CD4-positive, alpha-beta T cell treated with Interleukin-10 for 1 hour (primary cell): ENCODE data around the gene ACER3.
A peak's percentile ranks its signal among the peaks of the same experiment; 100 is the strongest.
"Not testable (repeated sequence)": the region's sequence is repeated elsewhere in the genome, so short reads cannot be mapped to it uniquely, and the experiment has no call there.

Experiments
- DNase-seq: peaks from one replicate; pipeline ENCODE4 v3.0.0-alpha.2; 2020

Gene ACER3

DNA sequence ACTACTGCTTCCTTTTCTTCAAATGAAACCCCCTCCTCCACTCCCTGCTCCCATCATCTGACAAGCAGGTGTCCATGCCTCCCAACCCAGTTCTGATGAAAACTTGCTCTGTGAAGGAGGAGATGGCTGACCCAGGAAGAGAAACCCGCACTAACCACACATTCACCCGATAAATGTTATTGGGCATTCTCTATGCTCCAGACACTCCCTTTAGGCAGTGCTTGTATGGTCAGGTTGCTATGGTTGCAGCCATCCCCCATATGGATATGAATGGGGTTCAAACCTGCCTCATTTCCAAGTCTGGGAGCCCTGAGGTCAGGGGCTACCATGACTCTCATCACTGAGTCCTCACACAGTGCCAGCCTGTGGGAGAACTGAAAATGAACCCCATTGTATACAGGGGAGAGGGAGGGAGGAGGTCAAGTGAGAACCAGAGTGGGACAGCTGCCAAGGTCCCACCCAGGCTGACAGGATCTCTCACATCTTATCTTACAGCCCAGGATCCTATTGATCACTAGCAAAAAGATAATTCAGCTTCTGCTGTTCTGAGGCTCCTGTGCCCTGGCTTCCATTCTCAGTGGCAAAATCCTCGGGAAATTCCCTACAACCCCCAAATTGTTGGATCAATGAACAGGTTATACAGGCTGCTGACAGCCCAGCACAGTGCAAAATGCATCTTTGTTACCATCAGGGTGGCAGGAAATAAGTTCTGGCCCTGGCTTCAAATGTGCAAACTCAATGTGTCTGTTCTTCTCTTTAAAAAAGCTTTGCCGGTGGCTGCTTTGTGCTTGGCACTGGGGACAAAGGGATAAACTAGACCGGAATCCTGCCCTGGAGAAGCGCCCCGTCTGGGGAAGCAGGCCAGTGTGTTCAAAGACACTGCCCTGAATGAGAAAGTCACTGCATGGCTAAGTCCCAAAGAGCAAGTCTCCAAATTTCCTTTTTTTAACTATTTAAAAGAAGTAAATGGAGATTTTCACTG, 22.7 kb upstream of the ACER3 start:
- DNase-seq, result no peak

GRCh38 chr11:76838678-76839068, 22.0 kb upstream of the ACER3 start:
- no peak for DNase-seq

GRCh38 chr11:76839311-76839710, 21.4 kb upstream of the ACER3 start:
- DNase-seq, result no peak

DNA sequence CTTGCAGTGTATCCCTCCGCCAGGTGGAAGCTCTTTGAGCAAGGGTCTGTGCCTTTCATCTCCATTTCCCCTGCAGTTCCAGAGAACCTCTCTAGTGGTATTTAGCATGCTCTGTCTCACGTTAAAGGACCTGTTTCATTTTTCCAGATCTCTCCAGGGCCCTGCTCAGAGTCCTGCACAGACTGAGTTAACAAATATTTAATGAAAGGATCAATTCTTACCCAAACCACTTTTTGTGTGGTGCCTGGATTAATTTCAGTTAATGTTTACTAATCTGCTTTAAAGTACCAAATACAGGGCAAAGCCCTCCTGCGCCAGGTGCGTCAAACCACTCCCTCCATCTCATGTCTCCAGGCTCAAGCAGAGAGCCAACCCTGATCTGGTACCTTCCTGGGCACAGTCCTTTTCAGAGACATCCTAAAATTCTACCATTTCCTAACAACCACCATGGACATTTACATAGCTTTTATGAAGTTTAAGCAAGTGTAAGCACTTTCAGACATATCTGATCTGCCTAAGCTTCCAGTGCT, 18.7 kb upstream of the ACER3 start:
- DNase-seq, result no peak

GRCh38 chr11:76843907-76844306, 16.8 kb upstream of the ACER3 start:
- DNase-seq, result no peak

- DNase-seq, result no peak
Measured at GRCh38 chr11:76844511-76844910, 16.2 kb upstream of the ACER3 start.

GRCh38 chr11:76845069-76845468, 15.6 kb upstream of the ACER3 start:
- DNase-seq, result no peak

GRCh38 chr11:76846441-76846840, 14.3 kb upstream of the ACER3 start:
- no peak for DNase-seq

DNA sequence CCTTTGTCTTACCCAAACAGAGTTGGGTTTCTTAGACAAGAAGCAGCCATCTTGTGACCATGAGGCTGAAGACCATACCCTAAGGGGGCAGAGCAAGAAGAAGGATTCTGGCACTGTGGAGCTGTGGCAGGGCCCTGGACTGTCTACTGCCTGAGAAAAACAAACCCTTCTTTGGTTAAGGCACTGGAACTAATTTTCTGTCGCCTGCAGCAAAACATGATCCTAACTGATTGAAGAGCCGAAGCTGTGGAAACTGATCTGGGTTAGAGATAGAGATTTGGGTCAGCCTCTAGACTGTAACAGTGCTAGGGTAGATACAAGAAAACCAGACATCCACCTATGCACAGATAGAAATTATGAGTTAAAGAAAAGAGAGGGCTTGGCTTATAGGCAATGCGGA, 11.3 kb upstream of the ACER3 start:
- no peak for DNase-seq

- no peak for DNase-seq
Measured at GRCh38 chr11:76850130-76850529, 10.6 kb upstream of the ACER3 start.

GRCh38 chr11:76850815-76851214, 9.9 kb upstream of the ACER3 start:
- no peak for DNase-seq

DNA sequence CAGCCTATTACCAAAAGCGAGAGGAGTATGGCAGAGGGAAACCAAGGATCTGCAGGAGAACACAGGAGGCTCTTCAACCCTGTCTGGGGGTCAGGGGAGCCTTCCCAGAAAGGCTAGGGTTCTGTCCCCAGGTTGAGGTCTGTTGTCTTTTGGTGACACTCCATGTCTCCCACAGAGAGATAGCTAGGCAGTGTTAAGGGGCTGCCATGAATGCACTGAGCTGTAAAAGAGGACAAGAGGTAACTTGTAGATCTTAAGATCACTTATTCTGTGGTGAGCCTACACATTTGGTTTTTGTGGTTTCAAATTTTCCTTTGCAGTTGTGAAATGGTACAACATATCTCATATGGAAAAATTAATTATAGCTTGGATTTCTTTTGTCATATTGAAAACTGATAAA, 6.0 kb upstream of the ACER3 start:
- DNase-seq, result no peak

GRCh38 chr11:76855670-76856069, 5.0 kb upstream of the ACER3 start:
- DNase-seq, result not testable (repeated sequence)

DNA sequence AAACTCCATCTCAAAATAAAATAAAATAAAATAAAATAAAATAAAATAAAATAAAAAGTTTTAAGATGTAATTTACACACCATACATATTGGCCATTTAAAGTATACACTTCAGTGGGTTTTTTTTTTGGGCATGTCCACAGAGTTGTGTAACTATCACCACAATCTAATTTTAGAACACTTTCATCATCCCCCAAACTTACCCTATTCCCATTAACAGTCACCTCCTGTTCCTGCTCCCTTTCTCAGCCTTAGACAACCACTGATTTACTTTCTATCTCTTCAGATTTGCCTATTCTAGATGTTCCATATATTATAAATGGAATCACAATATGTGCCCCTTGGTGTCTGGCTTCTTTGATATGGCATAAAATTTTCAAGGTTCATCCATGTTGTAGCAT, 4.6 kb upstream of the ACER3 start:
- DNase-seq, result no peak

DNA sequence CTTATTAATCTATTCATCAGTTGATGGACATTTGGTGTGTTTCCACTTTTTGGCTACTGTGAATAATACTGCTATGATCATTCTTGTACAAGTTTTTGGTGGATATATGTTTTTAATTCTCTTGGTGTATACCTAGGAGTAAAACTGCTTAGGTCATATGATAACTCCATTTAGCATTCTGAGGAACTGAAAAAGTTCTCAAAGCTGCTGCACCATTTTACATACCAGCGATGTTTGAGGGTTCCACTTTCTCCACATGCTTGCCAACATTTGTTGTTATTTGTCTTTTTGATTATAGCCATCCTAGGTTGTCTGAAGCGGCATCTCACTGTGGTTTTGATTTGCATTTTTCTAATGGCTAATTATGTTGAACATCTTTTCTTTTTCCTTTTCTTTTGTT, 4.1 kb upstream of the ACER3 start:
- no peak for DNase-seq

DNA sequence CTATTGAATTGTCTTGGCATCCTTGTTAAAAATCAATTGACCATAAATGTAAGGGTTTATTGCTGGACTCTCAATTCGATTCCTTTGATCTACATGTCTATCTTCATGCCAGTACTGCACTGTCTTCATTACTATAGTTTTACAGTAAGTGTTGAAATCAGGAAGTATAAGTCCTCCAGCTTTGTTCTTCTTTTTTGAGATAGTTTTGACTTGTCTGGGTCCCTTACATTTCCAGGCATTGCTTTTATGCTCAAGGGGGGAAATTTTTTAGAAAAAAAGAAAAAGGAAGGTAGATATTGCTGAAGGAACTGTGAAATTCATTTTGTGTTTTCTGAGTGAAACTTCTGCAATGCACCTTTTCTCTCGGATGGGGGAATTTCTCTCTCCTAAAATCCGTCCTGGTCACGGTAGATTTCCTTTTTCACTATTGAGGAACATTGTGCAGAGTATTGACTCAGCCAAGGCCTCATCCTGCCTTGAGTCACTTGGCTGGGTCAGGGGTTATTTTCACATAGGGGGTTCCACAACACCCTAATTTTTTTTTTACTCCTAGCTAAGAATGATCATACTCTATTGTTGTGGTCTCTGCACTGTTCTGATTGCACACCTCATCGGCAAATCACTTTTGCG, 2.8 kb upstream of the ACER3 start:
- no peak for DNase-seq

DNA sequence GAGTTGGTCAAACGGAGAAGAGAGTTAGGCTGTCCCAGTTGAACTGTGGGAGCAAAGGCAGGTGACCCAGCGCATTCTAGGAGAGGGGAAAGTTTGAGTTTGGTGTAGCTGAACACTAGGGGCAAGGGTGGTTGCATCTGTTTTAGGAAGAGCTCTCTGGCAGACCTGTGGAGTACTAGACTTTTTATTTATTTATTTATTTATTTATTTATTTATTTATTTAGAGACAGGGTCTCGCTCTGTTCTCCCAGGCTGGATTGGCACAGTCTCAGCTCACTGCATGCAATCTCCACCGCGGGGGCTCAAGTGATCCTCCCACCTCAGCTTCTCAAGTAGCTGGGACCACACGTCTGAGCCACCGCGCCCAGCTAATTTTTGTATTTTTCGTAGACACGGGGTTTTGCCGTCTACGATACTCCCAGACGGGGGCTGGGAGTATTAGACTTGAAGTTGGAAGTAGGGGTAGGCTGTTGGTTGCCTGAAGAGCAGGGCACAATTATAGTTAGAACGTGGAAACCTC, 950 bp upstream of the ACER3 start:
- DNase-seq, result no peak

GRCh38 chr11:76861490-76861953, 804 bp downstream of the ACER3 start:
- no peak for DNase-seq

- DNase-seq, result not testable (repeated sequence)
Measured at GRCh38 chr11:76862794-76863193, 2.1 kb downstream of the ACER3 start.

DNA sequence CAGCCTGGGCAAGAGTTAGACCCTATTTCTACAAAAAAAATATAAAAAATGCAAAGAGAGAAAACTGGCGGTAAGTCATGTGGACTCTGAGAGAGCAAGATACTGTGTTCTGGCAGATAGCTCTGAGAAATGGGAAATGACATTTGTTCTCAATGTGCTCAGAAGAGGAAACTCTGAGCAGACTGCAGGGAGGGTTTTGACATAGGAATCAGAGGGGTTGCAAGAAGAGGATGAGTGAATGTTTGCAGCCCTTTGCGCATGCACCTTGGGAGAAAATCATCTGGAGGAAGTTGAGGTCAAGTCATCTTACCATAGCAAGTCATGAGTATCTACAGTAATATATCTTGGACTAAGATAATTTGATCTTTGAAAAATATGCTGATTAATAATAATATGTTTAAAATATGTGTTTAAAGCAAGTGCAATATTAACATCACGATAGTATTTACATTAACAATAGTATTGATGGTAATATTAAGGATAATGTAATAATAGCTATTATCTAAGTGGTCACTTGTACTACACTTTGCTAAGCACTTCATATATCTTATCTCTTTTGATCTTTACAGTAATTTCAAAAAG, 2.6 kb downstream of the ACER3 start:
- peak; percentile 8 for DNase-seq

- DNase-seq, result no peak
Measured at GRCh38 chr11:76872959-76873827, 12.5 kb downstream of the ACER3 start.

GRCh38 chr11:76878014-76878413, 17.3 kb downstream of the ACER3 start:
- DNase-seq, result no peak
